Cardiac septum (tissue), 1 donor: ENCODE data around the gene SSBP3. TPM values are rescaled to one million over a fixed set of nuclear protein-coding genes. Genes with fewer than 3 reads are reported as not detected.

Experiments used
- DNase-seq: peaks from one replicate; pipeline ENCODE4 v3.0.0-alpha.2; 2020; ENCODE audit warnings: low spot score
- intact Hi-C: fragments of 100-400 bp; cut with DNase I; formaldehyde crosslinking; loops from one replicate; pipeline ENCODE4 v1.14.0; 2022
- total RNA-seq: library from RNA; stranded (reverse); fragmentation: NEBNext Ultra II Directional; extraction: Animal tissue kit (Norgen Biotek cat#: 25700); gene quantifications from one replicate; pipeline ENCODE4 v1.2.1, GENCODE V29; 2021
- donor health status: DM: no; HTN: no; CAD: no.

Gene SSBP3
- total RNA-seq, 1 donor from 2014 or later, result 45.4 TPM

DNA sequence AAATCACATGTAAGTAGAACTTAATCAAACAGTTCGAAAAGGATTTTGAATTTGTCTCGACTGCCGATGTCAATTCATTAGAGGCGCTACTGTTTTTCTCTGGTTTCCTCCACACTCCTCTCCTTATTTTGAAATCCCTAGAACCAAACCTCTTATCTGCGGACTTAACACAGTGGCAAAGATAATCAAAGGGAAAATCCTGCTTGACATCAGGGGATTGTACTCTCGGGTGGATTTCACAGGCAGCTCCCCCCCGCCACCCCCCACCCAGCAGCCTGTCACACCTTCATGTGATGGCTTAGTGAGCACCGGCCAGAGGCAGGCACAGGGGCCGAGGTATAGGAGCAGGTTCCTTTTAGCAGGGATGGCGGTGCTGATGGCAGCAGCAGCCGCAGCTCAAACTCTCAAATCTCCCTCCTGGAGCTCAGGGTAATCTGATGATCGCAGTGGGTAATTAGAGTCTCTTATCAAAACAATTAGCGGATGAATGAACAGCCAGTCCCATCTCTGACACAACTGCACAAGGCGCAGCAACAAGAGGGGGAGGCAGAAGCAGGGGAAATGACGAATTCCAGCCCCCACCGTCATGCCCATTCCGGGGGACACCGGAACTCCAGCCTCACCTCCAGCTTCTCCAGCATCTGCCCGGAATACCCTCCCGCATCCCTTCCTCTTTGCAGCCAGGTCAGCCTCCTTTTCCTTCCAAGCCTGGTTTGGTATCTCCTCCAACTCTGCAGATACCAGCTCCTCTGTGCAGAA, 80.3 kb downstream of the SSBP3 start:
- no peak for DNase-seq
- intact Hi-C loops, result no loop called here

- intact Hi-C loops, result no loop called here
- no peak for DNase-seq
Observed at GRCh38 chr1:54325284-54325683, 80.9 kb downstream of the SSBP3 start.

DNA sequence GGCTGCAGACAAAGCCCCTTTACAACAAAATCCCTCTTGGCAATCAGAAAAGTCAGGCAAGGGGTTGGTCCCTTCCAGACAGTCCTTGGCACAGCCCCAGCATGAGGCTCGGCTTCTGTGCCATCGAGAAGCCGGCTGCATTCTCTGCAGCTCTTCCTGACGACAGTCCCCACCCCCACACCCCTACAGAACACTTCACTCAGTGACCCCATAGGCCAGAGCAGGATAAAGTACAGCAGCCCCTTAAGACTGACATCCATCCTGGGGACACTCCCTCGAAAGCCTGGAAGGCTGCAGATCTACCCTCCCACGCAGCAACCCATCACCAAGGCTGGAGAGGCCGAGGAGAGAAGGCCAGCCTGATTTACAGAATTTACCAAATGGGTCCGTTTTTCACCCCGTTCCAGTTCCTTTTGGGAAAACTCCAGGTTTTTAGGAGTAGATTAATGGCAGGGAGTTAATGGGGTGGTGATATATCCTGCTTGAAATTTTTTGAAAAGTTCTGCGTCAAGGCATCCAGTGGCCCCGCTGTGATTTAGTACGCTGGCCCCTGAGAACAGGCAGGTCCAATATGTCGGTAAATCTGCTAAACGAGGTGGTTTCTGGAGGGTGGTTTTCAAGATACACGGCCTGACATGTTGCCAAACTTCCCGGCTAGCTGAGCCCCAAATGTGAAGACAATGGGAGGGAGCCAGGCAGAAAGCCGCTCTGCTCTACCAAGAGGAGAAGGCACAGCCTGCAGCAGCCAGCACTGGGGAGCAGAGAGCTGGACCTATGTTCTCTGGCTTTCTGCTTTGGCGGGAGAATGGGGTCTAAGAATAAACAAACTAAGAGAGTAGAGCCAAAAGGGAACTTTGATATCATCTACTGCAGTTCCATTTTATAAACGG, 81.7 kb downstream of the SSBP3 start:
- no peak for DNase-seq
- intact Hi-C loops, result no loop called here

GRCh38 chr1:54323921-54324250, 82.3 kb downstream of the SSBP3 start:
- intact Hi-C loops, result no loop called here
- no peak for DNase-seq

DNA sequence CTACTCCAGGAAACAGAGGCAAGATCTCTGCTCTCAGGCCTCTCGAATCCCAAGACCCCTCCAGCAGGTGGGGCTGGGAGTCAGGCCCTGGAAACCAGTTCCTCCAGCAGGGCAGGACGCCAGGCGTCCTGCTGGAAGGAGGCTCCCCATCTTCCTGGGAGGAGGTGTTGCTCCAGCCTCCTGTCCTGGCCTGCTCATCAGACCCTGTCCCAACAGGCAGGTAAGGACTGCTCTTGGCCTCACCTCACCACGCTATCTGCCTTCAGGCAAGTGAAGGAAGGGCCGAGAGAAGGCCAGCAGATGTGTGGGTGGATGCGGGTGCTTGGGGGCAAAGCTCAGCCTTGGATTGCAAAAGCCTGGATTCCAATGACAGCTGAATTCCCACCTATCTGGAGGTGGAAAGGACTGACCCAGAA, 82.9 kb downstream of the SSBP3 start:
- intact Hi-C loops, result no loop called here
- DNase-seq, result no peak

DNA sequence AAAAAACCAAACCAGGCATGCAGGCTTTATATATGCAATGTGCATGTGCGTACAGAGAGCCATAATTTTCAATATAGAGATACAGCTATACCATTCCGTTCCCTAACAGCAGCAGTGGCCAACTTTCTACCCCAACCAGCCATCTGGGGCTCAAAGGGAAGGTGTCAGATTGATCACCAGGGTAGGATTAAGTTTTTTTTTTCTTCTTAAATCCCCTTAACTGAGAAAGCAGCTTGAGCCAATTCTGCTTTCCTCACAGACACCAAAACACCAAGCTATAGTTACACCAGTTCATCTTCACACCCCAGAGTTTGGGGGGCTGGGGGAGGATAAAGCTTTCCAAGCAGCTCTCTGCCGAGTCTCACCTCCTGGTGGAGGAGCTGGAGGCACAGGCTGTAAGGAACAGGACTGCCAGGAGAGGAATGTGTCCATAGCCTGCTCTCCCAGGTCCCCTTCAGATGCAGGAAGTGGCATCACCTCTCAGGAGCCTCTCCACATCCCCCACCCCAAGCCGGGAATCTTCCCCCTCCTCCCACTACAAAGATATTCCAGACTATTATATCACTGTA, 87.9 kb downstream of the SSBP3 start:
- intact Hi-C loops, result loop anchor here (10.0 kb wide), 1 partner anchor 86 kb away; the partner anchor contains the start of gene SSBP3
- no peak for DNase-seq

- intact Hi-C loops, result loop anchor here (10.0 kb wide), 1 partner anchor 88 kb away; the partner anchor contains the start of gene SSBP3
- DNase-seq, result no peak
Observed at GRCh38 chr1:54317084-54317483, 89.1 kb downstream of the SSBP3 start.

- DNase-seq, result no peak
- intact Hi-C loops, result loop anchor here (10.0 kb wide), 1 partner anchor 90 kb away; the partner anchor contains the start of gene SSBP3
Observed at GRCh38 chr1:54315099-54315498, 91.1 kb downstream of the SSBP3 start.

DNA sequence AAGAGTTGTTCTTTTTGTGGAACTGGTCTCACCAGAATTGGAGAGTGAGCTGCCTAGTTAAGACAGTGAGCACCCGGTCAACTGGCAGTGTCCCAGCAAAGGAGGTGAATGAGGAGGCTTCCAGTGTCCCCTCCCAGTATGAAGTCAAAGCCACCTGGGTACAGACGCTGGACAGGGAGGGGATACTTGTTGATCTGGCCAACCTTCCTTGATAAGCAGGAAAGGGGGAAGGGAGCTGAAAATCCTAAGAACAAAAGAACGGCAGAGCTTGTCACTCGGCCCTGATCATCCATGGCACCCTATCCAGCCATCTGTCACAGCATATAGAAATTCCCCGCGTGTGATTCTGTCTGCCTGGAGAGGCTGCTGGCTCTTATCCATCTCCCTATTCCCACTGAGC, 91.5 kb downstream of the SSBP3 start:
- no peak for DNase-seq
- intact Hi-C loops, result loop anchor here (5.0 to 10.0 kb wide), 2 partner anchors 43 to 90 kb away; partner anchors contain the start of gene SSBP3

GRCh38 chr1:54312796-54313316, 93.3 kb downstream of the SSBP3 start:
- intact Hi-C loops, result loop anchor here (2.0 to 10.0 kb wide), 3 partner anchors 44 to 176 kb away; partner anchors contain the start of gene SSBP3
- no peak for DNase-seq

GRCh38 chr1:54311506-54311905, 94.7 kb downstream of the SSBP3 start:
- intact Hi-C loops, result loop anchor here (5.0 to 10.0 kb wide), 2 partner anchors 46 to 93 kb away; partner anchors contain the start of gene SSBP3

DNA sequence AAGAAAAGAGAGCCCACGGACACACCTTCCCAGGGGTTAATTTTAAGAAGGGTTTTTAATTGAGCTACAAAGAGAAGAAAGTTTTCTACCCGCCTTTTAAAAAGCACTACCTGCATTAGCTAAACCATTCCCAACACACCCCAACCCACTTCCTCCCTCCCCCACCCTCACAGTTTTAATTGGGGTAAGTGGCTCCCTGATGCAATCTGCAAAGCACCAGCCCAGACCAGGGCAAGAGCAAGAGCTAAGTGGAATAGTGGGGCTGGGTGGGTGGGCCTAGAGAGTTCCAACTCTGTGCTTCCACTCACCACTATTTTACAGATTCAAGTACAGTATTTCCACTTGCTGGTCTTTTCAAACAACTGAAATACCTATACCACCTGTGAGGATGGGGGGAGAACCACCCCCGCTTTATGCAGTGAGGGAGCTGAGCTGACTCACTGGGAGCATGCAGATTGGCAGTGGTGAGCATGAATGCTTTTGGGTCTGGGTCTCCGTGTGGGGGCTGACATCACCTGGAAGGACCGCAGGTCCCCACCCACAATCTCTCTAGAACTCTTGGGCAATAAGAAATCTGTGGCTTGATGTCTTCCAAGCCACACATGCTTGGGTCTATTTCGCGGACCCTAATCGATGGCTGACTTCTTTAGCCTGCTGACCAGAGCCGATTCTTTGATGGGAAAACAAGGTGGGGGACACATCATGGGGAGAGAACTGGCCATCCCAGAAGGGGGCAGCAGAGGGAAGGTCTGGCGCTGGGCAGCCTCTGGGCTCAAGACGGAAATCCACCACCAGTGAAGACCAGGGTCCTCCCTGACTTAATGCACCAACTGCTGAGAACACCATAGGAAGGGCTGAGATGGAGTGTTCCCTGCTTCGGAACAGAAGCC, 95.5 kb downstream of the SSBP3 start:
- intact Hi-C loops, result loop anchor here (5.0 to 10.0 kb wide), 2 partner anchors 47 to 94 kb away; partner anchors contain the start of gene SSBP3
- peak; percentile 84 for DNase-seq

More at GRCh38 chr1:54311506-54311905, 94.7 kb downstream of the SSBP3 start:
- no peak for DNase-seq

- intact Hi-C loops, result loop anchor here (5.0 to 10.0 kb wide), 2 partner anchors 48 to 95 kb away; partner anchors contain the start of gene SSBP3
- no peak for DNase-seq
Observed at GRCh38 chr1:54309631-54310366, 96.4 kb downstream of the SSBP3 start.

DNA sequence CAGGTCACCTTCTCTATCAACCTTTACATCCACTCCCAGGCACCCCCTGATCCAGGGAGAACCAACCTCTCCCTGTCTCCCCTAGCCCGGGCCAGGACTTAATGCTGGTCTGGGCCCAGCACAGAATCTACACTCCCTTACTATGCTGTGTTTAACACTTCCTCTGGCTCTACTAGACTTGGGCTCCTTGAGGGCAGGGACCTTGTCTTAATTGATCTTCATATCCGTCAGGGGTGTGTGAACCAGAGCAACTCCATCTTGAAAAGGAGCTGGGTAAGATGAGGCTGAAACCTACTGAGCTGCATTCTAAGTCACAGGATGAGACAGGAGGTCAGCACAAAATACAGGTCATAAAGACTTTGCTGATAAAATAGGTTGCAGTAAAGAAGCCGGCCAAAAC, 98.9 kb downstream of the SSBP3 start:
- DNase-seq, result no peak
- intact Hi-C loops, result no loop called here

GRCh38 chr1:54305906-54306514, 100.2 kb downstream of the SSBP3 start:
- DNase-seq, result no peak
- intact Hi-C loops, result no loop called here

GRCh38 chr1:54304518-54304917, 101.7 kb downstream of the SSBP3 start:
- DNase-seq, result no peak

DNA sequence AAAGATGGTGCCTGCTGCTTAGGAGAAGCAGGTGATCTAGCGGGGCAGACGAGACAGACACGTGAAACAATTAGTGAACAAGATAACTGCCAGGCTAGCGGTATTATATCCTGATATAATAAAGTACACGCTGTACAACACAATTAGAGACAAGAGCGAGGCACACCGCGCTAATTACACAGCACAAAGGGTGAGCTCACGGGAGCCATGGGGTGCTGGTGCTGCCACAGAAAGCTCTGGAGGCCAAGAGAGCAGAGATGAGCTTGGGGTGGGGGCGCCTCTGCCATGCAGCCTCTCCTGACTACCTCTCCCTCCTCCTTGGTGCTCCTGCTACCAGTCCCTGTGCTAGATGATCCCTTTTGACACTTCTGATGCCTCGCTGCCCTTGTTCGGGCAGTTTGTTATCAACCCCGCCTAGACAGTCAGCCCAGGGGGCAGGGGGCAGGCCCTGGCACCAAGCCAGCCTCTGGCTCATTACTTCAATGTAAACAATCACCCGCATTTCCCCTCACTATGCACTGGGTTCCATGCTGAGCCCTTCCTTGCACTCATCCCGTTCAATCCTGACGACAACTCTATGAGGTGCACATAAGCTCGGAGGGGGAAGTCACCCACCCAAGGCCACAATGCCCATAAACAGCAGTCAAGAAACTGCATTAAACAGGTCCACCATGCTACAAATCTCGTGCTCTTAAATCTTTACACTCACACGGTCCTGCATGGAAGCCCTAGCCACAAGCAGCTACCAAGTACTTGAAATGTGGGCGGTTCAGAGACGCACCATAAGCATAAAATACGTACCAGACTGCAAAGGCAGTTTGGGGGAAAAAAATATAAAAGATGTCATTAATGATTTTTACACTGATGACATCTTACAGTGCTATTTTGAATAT, 103.0 kb downstream of the SSBP3 start:
- intact Hi-C loops, result no loop called here

More at GRCh38 chr1:54304518-54304917, 101.7 kb downstream of the SSBP3 start:
- intact Hi-C loops, result no loop called here

More for the DNA sequence above, 103.0 kb downstream of the SSBP3 start:
- no peak for DNase-seq
